Measurements from ENCODE around the gene SLC5A1. TPM values are rescaled to one million over a fixed set of nuclear protein-coding genes. Genes with fewer than 3 reads are reported as not detected.

The SLC5A1 gene
- total and polyA plus RNA-seq, 2 experiments from 2014 or later = 0.03 TPM; not detected in 1

DNA sequence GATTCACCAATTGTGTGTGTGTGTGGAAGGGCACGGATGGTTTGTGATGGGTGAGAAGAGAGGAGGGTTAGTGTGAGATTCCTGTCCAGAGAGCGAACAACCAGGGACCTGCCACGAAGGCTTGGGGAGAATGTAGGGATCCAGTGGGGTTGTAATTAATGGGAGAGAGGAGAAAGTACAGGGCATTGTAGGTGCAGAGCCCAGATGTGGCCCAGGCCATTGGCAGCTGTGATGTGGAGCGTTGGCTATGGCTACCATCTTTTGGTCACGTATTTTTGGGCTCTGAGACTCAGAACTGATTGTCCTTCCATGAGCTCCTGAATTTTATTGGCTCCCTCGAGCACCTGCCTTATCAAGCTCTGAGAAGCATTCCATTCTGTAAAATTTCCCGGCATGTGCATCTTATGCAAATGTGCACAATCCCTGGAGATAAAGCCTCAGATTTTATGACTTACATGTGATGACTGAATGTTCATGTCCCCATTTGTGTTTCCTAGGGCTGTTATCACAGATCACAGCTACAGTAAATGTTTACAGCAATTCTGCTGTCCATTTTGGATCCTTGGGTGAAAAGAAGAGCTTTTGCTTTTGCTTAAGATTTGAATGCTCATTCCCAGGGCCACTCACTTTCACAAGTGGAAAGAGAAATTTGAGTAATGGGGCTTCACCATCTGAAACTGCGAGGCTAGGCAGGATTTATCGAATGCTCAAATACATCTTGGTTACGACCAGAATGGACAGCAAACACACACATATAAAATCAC is 33.1 kb downstream of the SLC5A1 start (continued):
- TF ChIP-seq, protein P1, sequence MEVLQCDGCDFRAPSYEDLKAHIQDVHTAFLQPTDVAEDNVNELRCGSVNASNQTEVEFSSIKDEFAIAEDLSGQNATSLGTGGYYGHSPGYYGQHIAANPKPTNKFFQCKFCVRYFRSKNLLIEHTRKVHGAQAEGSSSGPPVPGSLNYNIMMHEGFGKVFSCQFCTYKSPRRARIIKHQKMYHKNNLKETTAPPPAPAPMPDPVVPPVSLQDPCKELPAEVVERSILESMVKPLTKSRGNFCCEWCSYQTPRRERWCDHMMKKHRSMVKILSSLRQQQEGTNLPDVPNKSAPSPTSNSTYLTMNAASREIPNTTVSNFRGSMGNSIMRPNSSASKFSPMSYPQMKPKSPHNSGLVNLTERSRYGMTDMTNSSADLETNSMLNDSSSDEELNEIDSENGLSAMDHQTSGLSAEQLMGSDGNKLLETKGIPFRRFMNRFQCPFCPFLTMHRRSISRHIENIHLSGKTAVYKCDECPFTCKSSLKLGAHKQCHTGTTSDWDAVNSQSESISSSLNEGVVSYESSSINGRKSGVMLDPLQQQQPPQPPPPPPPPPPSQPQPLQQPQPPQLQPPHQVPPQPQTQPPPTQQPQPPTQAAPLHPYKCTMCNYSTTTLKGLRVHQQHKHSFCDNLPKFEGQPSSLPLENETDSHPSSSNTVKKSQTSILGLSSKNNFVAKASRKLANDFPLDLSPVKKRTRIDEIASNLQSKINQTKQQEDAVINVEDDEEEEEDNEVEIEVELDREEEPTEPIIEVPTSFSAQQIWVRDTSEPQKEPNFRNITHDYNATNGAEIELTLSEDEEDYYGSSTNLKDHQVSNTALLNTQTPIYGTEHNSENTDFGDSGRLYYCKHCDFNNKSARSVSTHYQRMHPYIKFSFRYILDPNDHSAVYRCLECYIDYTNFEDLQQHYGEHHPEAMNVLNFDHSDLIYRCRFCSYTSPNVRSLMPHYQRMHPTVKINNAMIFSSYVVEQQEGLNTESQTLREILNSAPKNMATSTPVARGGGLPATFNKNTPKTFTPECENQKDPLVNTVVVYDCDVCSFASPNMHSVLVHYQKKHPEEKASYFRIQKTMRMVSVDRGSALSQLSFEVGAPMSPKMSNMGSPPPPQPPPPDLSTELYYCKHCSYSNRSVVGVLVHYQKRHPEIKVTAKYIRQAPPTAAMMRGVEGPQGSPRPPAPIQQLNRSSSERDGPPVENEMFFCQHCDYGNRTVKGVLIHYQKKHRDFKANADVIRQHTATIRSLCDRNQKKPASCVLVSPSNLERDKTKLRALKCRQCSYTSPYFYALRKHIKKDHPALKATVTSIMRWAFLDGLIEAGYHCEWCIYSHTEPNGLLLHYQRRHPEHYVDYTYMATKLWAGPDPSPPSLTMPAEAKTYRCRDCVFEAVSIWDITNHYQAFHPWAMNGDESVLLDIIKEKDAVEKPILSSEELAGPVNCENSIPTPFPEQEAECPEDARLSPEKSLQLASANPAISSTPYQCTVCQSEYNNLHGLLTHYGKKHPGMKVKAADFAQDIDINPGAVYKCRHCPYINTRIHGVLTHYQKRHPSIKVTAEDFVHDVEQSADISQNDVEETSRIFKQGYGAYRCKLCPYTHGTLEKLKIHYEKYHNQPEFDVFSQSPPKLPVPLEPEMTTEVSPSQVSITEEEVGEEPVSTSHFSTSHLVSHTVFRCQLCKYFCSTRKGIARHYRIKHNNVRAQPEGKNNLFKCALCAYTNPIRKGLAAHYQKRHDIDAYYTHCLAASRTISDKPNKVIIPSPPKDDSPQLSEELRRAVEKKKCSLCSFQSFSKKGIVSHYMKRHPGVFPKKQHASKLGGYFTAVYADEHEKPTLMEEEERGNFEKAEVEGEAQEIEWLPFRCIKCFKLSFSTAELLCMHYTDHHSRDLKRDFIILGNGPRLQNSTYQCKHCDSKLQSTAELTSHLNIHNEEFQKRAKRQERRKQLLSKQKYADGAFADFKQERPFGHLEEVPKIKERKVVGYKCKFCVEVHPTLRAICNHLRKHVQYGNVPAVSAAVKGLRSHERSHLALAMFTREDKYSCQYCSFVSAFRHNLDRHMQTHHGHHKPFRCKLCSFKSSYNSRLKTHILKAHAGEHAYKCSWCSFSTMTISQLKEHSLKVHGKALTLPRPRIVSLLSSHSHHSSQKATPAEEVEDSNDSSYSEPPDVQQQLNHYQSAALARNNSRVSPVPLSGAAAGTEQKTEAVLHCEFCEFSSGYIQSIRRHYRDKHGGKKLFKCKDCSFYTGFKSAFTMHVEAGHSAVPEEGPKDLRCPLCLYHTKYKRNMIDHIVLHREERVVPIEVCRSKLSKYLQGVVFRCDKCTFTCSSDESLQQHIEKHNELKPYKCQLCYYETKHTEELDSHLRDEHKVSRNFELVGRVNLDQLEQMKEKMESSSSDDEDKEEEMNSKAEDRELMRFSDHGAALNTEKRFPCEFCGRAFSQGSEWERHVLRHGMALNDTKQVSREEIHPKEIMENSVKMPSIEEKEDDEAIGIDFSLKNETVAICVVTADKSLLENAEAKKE (CRISPR knock-in tag; IDR thresholded peaks at IDR 0.05) = no peak
- no peak for TF ChIP-seq POLR2AphosphoS5 (IDR thresholded peaks at IDR 0.05; ENCODE audit: low read depth)
- no peak for TF ChIP-seq NANOG (IDR thresholded peaks at IDR 0.05; ENCODE audit: borderline replicate concordance)
- TF ChIP-seq, protein P2, sequence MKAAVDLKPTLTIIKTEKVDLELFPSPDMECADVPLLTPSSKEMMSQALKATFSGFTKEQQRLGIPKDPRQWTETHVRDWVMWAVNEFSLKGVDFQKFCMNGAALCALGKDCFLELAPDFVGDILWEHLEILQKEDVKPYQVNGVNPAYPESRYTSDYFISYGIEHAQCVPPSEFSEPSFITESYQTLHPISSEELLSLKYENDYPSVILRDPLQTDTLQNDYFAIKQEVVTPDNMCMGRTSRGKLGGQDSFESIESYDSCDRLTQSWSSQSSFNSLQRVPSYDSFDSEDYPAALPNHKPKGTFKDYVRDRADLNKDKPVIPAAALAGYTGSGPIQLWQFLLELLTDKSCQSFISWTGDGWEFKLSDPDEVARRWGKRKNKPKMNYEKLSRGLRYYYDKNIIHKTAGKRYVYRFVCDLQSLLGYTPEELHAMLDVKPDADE (IDR thresholded peaks at IDR 0.05) = no peak
- TF ChIP-seq JUNB (IDR thresholded peaks at IDR 0.05; ENCODE audit: unreplicated experiment) = no peak
- TF ChIP-seq, protein P3, sequence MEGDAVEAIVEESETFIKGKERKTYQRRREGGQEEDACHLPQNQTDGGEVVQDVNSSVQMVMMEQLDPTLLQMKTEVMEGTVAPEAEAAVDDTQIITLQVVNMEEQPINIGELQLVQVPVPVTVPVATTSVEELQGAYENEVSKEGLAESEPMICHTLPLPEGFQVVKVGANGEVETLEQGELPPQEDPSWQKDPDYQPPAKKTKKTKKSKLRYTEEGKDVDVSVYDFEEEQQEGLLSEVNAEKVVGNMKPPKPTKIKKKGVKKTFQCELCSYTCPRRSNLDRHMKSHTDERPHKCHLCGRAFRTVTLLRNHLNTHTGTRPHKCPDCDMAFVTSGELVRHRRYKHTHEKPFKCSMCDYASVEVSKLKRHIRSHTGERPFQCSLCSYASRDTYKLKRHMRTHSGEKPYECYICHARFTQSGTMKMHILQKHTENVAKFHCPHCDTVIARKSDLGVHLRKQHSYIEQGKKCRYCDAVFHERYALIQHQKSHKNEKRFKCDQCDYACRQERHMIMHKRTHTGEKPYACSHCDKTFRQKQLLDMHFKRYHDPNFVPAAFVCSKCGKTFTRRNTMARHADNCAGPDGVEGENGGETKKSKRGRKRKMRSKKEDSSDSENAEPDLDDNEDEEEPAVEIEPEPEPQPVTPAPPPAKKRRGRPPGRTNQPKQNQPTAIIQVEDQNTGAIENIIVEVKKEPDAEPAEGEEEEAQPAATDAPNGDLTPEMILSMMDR (conservative IDR thresholded peaks at IDR 0.05; ENCODE audit: low read depth in 2 of 2) = no peak
- no peak for TF ChIP-seq EZH2phosphoT487 (IDR thresholded peaks at IDR 0.05; ENCODE audit: unreplicated experiment)
- no peak for TF ChIP-seq EZH2 (IDR thresholded peaks at IDR 0.05; ENCODE audit: low read depth, unreplicated experiment)
- no peak for TF ChIP-seq ZNF331 (CRISPR knock-in tag; IDR thresholded peaks at IDR 0.05; ENCODE audit: low read depth)
- no peak for TF ChIP-seq ZNF114 (CRISPR knock-in tag; IDR thresholded peaks at IDR 0.05)
- no peak for TF ChIP-seq CREB1 (CRISPR knock-in tag; IDR thresholded peaks at IDR 0.05; ENCODE audit: low read depth)
- TF ChIP-seq STAT1 (IDR thresholded peaks at IDR 0.05; ENCODE audit: unreplicated experiment) = no peak

All from GM23338 (cell line).